GM11168 (cell line): ENCODE data around the gene PDIA6.

ENCODE experiments used
- in situ Hi-C: fragments of 300-500 bp; cut with MboI; formaldehyde crosslinking; loops from one replicate; pipeline ENCODE4 v1.12.0; 2022; ENCODE audit warnings: low sequenced_read_pairs; ENCODE audit not compliant: unreplicated experiment

PDIA6 gene

DNA sequence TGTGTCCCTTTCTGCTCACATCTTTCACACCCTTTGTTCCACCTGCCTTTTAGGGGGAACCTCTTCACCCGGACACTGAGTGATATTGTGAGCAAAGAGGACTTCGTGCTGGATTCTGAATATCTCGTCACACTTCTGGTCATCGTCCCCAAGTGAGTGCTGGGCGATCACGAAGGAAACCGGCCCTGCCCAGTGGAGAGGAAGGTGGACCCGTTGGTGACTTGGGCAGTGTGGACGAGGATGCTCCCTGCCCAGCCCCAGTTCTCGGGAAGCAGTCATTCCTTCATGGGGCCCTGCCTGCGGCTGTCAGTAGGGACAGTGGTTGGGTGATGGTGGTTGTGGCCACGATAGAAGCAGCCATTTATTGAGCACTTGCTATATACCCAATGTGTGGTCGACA lies 40.8 kb downstream of the PDIA6 start:
- in situ Hi-C loops: no loop called here

DNA sequence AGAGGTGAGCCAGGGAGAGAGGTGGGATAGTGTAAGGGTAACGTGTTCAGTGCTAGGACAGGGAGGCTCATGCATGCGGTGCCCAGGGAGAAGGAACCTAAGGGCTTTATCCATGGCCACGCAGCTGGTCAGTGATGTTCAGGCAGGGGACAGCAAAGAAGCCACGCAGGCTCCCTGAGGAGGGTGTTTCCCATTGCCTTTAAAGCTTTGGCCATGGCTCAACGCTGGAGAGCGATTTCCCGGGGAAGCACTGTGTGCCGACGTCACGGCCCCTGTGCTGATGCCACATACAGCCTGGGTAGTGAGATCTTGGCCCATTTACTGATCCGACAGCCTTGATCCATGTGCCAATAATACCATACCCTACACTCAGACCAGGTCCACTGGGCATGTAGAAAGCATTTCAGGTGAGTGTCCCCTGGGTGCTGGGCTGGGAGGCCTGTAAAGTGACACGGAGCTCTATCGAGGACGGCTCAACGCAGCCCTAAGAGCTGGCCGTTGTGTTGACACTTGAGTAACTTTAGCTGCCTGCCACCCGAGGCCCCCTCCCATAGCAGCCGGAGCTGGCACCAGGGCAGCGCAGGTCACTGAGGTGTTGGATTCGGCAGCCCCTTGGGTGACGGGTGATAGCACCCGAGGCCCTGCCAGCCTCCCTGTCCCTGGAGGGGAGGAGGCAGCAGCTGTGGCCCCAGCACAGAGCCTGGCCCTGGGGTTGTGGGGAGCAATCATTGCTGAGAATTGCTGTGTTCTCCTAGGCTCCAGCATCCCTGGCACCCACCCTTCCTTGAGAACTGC lies 41.4 kb downstream of the PDIA6 start:
- in situ Hi-C loops: no loop called here

DNA sequence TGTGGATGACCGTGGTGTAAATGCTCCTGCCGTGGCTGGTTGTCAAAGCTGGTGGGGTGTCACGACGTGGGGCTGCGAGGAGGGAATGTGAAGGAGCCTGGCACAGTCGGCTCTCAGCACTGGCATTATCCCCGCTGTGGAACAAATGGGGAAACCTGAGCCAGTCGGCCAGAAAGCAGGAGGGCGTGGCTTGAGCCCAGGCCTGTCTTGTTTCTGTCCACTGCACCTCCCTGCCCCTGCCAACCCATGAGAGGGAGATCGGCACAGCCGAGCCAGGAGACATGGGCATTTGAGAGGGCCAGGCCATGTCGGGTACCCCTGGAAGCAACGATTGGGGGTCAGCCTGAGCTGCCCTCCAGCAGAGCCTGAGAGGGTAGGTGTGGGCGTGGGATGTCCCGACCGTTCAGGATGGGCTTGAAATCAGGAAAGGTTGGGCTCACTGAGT lies 44.5 kb downstream of the PDIA6 start:
- in situ Hi-C loops: no loop called here

DNA sequence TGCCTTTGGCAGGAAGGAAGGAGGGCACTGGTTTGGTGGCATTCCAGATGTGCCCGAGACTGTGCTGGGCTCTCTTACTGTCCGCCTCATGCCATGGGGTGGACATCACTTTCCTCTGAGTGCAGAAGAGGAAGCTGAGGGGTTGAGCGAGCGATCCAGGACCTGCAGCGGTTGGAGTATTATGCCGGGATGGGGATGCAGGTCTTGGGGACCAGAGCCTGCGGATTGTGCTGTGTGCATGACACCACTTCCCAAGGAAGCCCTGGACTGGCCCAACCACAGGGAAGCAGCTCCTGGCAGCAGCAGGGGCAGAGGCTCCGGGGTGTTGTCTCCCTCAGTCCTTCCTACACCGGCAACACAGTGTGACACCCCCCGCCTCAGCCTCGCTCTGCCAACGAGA lies 46.7 kb downstream of the PDIA6 start:
- in situ Hi-C loops: no loop called here

DNA sequence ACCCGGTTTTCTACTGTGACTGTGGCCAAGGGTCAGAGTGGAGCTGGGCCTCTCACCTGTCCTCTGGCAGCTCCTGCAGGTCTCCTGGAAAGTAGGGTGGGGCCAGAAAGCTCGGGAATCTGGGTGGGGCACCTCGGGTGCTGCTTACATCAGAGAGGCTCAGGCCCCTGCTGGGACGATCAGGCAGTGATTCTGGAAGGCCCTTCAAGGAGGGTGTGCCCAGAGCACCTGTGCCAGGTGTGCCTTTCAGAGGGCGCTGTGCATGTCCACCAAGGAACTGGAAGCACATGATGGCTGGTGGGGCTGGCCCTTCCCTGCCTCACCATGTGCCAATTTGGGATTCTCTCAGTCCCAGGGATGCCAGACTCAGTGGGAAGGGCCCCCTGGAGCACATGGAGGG lies 47.1 kb downstream of the PDIA6 start:
- in situ Hi-C loops: no loop called here

DNA sequence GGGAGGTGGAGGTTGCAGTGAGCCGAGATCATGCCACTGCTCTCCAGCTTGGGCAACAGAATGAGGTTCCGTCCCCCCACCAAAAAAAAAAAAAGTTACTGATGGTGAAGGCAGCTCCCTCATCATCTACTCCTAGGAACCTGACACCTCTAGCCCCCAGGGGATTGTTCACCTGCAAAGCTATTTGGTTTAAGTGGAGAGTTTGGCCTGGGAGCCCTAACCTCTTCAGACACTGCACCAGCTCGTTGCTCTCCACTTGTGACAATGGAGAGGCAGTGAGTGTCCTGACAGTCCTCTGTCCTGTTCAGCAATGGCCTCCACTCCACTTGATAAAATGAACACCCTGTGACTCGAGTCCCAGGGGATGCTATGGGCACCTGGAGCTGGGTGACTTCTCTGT lies 47.7 kb downstream of the PDIA6 start:
- in situ Hi-C loops: no loop called here

DNA sequence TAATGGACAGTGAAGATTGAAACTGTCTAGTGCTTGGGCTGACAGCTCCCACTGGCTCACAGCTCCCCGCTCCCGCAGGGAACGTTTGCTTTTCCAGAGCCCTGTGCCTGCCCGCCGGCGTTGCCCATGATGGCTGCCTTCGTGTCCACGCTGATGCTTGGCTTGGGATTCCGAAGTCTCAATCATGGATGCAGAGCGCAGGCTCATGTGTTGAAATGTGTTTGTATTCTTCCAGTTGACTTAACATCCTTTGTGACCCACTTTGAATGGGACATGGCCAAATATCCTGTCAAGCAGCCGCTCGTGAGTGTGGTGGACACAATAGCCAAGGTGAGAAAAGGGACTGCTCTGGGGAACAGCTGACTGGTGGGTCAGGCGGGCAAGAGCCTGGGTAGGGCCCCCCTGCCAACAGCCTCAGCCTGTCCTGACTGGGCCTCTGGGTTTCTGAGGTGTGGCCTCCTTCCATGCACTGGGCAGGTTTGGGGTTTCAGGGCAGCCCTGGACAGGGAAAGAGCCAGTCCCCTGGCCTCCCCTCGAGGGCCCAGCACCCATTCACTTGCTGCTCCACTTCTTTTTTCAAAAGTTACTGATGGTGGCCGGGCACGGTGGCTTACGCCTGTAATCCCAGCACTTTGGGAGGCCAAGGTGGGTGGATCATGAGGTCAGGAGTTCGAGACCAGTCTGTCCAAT lies 48.3 kb downstream of the PDIA6 start:
- in situ Hi-C loops: no loop called here

DNA sequence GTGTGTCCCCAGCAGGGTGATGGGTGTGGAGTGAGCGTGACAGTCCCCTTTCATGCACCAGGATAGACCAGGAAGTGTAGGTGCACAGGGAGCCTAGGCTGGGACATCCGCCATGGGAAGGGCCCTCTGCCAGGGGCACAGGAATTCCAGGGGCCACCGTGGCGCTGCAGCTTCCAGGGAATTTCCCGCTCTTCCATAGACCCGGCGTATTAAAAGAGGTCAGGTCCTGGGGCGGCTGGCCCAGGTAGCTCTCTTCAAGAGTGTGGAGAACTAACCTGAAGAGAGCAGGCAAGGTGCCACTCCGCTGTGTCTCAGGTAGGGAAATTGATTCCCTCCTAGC lies 49.2 kb downstream of the PDIA6 start:
- in situ Hi-C loops: no loop called here

DNA sequence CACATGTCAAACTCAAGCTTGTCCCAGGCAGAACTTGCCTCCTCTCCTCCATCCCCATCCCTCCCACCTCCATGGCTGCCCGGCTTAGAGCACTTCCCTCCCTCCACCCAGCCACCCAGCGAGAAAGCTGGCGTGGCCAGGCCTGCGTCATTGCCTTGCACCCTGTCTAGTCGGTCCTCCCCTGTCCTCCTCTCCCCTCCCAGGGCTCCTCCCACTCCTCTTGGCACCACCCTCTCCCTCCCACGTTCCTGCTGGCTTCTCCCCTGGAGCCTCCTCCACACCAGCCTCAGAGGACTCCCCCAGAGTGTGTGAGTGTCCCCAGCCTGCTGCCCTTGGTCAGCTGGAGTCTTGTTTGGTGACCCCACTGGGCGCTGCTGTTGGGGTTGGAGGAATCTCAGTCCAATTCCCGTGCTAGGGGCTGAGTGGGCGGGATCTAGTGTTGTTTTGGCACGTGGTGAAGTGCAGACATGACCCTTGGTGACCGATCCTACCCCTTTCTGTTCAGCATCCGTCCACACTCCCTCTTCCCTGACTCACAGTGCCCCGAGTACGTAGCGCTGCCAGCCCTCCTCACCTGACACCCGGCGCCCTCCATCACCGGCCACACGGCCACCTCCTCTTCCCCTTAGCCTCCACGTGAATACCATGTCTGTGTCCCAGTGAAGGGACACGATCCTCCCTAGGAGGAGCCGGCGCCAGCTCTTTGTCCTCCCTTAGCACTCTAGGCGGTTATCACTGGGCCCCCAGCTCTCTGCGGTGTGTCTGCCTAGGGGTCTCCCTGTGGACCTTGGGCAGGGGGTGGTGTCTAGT lies 49.7 kb downstream of the PDIA6 start:
- in situ Hi-C loops: no loop called here

DNA sequence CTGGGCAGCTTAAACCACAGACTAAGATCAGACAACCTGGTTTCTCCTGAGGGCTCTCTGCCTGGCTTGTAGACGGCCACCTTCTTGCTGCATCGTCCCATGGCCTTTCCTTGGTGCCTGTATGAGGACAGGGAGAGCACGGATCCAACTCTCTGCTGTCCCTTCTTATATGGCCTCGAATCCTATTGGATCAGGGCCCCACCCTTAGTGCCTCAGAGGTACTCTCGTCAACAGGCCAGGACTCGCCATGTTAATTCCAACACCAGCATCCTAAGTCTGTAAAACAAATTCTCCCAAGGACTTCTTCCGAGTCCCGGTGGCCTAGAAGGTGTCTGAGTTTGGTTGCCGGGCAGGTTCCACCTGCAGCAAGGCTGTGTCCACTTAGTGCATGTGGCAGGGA lies 51.0 kb downstream of the PDIA6 start:
- in situ Hi-C loops: no loop called here

DNA sequence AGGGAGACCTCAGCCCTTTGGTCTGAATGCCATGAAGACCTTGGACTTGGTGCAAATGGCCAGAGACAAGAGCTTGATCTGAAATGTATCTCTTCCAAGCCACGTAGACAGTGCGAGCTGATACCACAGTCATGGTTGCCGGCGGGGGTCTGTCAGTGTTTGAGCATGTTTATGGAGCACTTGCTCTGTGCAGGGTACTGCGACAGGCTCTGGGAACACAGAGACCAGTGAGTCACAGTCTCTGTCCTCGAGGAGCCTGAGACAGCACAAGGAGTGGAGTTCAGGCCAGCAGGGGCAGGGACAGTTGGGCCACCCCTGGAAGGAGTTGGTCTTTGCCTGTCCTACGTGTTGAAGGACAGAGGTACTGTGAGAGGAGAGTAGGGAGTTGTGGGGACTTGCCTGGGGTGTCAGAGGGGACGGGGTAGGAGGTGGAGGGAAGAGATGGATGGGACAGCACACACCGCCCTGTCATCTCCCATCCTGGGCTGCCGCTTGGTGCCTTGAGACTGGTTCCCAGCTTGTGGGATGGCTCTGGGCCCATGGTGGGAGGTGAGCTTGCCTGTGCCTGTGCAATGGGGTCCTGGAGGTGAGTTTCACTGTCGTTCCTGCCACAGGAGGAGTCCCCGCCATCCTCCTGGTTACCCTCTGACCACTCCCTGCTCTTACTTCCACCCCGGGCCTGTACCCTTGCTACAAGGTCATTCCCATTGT lies 51.6 kb downstream of the PDIA6 start:
- in situ Hi-C loops: no loop called here

DNA sequence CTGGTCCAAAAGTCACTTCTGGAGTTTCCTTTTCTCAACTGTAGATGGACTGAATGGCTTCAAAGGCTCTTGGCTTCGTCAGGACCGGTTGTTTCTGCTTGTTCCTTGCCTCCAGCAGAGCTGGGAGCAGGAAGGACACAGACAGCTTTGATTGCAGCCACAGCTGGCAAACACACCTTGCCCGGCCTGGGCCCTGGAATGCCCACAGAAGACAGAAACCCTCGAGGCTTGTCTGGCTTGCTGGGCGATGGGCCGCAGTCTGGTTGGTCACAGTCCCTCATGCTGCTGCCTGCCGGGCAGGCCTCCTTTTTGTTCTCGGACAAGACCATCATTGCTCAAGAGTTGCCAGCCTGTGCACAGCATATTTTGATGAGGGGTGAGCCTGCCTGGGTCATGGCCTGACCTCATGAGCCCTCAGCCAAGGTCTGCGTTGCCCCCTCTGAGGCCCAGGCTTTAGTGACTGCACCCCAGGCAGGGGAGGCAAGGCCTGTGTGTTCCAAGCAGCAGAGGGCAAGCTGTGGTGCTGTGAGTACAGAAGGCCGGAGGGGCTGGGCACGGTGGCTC lies 53.4 kb downstream of the PDIA6 start:
- in situ Hi-C loops: no loop called here

DNA sequence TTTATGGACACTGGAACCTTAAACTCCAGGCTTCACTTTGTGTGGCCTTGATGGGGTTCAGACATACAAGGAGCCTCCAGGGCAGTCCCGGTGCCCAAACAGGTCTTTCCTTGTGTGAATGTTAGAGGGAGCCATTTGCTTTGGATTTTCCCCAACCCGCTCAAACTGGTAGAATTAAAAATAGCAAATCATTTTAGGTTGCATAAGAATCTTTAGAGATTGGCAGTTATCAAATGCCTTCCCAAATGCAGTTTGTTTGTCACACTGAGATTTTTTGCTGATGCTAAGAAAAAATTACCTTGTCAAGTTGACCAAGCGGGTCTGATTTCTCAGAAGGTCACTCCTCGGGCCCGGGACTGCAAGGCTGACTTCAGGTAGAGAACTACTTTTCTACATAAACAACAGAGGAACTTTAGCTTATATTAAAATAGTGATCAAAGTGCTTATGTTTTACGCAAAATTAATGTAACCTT lies 54.7 kb downstream of the PDIA6 start:
- in situ Hi-C loops: no loop called here

DNA sequence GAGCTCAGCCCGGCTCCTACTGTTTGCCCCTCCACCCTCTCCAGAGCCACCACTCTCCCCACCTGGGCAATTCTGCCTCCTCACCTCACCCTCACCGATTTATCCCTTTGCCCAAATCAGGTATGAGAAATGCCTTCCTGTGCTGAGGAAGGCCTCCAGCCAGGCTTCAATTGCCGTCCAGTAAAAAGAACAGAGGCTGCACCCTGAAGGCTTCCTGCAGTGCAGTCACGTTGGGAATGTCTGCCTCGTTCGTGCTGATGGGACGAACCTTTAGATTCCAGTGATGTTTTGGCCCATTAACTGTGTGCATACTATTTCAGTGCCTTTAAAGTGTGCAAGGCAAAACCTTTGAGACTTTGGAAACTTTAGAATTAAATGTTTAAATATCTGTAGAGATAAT lies 57.0 kb downstream of the PDIA6 start:
- in situ Hi-C loops: no loop called here

DNA sequence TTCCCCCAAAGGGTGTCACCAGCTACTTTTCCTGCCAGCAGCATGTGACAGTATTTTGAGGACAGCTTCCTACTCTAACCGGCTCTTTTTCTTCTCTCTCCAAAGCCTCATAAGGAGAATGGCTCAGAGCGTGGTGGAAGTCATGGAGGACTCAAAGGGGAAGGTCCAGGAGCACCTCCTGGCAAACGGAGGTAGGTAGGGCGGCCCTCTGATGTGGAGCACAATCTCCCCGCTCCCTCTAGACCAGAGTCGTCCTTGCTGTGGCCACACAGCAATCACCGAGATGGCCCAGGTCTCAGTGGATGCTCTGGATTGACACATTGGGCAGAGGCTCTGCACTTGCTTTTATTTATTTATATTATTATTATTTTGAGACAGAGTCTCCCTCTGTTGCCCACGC lies 58.7 kb downstream of the PDIA6 start:
- in situ Hi-C loops: no loop called here

DNA sequence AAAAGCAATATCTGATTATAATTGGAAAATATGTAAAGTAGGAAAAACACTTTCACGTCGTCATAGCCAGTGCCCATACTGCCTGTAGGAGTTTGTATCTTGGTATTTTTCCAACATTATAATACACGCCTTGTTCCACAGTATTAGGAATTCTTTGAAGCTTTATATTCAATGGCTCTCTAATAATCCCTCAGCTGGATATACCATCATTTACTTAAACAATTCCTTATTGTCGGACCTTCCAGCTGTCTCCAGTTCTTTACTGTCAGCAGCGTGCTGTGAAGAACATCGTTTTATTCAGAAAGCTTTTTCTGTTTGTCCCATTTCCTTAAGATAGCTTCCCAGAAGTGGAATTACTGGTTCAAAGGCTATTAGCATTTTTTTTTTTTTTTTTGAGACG lies 59.4 kb downstream of the PDIA6 start:
- in situ Hi-C loops: no loop called here

DNA sequence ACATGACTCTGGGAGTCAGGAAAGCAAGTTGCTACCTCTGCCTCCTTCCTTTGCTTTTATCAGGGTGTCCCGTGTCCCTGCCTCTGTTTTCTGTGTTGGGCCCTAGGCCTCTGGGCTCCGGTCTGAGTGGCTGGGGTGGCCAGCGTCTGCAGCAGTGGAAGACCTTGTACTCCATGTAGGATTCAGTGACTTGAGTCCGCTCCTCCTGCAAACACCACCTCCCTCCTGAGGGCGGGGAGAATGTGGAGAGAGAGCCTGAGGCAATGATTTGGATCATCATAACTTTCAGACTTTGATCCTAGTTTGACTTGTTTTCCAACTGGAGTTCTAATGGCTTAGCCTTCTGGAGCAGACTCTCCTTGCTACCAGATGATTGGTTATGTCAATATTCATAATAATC lies 60.3 kb downstream of the PDIA6 start:
- in situ Hi-C loops: no loop called here

DNA sequence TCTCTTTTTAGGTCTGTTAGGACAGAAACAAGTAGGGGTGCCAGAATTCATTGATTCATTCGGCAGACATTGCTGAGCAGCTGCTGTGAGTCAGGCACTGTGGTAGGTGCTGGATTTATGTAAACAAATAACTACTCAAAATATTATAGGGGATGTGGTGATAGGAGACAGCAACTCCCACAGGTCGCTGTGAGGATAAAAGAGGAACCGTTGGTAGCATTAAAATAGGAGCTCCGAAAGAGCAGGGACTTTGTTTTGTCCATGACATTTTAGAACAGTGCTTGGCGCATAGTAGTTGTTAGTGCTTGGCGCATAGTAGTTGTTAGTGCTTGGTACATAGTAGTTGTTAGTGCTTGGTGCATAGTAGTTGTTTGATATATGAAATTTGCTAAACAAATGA lies 62.0 kb downstream of the PDIA6 start:
- in situ Hi-C loops: no loop called here

DNA sequence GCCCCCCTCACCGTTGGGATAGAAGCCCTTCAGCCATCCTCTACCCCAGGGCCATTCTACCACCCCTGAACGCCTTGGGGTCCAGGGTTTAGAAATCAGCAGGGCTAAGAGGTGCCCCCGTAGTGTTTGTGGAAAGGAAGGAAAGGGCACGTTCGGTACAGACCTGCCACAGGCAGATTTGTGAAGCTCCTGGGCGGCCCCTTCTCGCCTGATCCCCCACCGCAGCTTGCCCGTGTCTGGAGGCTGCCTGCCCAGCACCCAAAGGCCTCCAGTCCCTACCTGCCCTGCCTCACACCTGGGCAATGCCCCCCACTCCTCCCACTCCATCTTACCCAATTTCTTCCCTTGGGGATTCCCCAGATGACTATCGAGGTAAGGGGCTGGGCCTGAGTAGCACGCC lies 69.9 kb downstream of the PDIA6 start:
- in situ Hi-C loops: no loop called here

DNA sequence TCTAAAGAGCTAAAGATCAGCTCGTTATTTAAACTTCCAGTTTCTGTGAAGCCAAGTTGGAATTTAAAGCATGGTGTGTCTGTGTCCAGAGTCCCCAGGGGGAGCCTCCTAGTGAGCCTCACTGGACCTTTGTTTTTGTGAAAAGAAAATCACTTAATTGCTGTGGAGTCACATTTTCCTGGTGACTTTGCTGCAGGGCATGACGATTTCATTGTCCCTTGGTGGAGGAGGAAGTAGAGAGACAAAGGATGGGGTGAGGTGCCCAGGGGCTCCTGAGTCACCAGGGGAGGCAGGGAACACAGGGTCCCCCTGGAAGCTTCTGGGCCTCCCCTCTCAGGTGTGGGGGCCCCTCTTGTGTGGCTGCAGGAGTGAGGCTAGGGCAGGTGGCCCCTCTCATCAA lies 71.4 kb downstream of the PDIA6 start:
- in situ Hi-C loops: no loop called here
